ENCODE results near the gene VCAN.

- no peak for TF ChIP-seq CTCF (IDR thresholded peaks at IDR 0.05)
- no peak for TF ChIP-seq POLR2A (IDR thresholded peaks at IDR 0.05)
Observed at GRCh38 chr5:83428126-83428525, 43.4 kb upstream of the VCAN start.
